RWPE1 (cell line): ENCODE results near the gene MAN1A1.

Experiments
- CTCF ChIA-PET: fragments of 350-600 bp; sonication (Branson Sonifier 250); formaldehyde crosslinking; extraction: SDS; loops from one replicate; lab custom pipeline; 2021; lab: Yijun Ruan, JAX
- POLR2A ChIA-PET: fragments of 400-600 bp; formaldehyde crosslinking; extraction: SDS; loops from one replicate; lab custom pipeline; 2020; ENCODE audit warnings: antibody characterized with exemption; ENCODE audit not compliant: low non-redundant PET; lab: Yijun Ruan, JAX
- DNase-seq: peaks from one replicate; pipeline ENCODE4 v3.0.0; 2012; ENCODE audit warnings: low spot score
- H3K27ac ChIP-seq: fragments of 450-650 bp; 2 replicates; pipeline ENCODE4 v1.5.1; 2017
- TF ChIP-seq, protein P1 (sequence below): fragments of 450-650 bp; conservative IDR thresholded peaks from 2 replicates; pipeline ENCODE4 v1.5.1; 2017; ENCODE audit warnings: low read depth, mild to moderate bottlenecking

Gene MAN1A1

DNA sequence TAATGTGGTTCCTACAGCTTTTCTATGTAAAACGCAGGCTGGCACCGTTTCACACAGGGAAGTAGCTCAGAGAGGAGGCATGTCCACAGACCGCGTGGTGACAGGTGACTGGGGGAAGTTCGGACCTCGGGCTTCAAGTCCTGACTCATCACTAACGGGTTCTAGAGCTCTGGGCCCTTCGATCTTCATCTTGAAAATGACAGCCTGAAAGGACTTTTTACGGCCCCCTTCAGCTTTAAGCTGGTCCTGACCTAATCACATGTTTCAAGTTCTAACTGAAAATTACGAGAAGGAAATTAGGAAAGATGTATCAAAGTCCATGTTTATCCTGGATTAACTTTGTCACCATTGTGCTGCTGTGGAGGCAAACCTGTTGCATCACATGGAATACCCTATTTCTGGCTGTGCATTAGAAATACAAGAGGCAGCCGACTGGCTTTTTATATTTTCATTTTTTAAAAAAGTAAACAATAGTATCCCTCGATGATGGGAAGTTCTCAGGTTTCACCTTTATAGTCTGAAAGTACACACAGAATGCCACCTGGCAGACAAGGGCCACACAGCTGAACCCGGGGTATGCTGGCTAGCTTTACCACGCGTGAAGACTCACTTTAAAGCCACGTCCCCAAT lies 2.0 kb downstream of the MAN1A1 start:
- POLR2A ChIA-PET = no interaction called here
- TF ChIP-seq, protein P1, sequence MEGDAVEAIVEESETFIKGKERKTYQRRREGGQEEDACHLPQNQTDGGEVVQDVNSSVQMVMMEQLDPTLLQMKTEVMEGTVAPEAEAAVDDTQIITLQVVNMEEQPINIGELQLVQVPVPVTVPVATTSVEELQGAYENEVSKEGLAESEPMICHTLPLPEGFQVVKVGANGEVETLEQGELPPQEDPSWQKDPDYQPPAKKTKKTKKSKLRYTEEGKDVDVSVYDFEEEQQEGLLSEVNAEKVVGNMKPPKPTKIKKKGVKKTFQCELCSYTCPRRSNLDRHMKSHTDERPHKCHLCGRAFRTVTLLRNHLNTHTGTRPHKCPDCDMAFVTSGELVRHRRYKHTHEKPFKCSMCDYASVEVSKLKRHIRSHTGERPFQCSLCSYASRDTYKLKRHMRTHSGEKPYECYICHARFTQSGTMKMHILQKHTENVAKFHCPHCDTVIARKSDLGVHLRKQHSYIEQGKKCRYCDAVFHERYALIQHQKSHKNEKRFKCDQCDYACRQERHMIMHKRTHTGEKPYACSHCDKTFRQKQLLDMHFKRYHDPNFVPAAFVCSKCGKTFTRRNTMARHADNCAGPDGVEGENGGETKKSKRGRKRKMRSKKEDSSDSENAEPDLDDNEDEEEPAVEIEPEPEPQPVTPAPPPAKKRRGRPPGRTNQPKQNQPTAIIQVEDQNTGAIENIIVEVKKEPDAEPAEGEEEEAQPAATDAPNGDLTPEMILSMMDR = no peak
- no peak overlapping the region; the same call in 1 of the 2 replicates for H3K27ac ChIP-seq
- DNase-seq = no peak
- CTCF ChIA-PET = interaction anchor here (0.6 to 2.9 kb wide), 4 partner anchors 15 to 729 kb away, joined by 3 to 10 read pairs (median 4); no protein-coding TSS in a partner anchor

DNA sequence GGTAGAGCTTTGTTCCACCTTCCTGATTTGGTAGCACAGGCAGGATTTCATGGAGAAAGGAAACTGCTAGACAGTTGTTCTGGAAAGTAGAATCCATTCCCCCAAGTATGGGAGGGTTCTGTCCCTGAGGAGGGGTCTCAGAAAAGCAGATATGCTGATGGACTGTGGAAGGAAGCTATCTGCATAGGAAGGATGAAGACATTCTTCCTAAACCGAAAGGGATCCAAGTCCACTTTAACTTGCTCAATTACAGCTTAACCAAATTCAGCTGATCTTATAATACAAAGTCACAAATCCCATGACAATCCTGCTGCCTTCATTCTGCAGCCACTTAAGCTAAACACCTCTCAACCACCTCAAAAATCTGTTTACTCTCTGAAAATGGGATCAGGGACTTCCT lies 2.6 kb downstream of the MAN1A1 start:
- ChIA-PET POLR2A (no interaction called here), CTCF (interaction anchor here (0.6 to 2.9 kb wide), 4 partner anchors 14 to 436 kb away, joined by 3 to 10 read pairs (median 6); no protein-coding TSS in a partner anchor)
- H3K27ac ChIP-seq = no peak overlapping the region
- DNase-seq = no peak
- TF ChIP-seq, protein P1 = no peak

DNA sequence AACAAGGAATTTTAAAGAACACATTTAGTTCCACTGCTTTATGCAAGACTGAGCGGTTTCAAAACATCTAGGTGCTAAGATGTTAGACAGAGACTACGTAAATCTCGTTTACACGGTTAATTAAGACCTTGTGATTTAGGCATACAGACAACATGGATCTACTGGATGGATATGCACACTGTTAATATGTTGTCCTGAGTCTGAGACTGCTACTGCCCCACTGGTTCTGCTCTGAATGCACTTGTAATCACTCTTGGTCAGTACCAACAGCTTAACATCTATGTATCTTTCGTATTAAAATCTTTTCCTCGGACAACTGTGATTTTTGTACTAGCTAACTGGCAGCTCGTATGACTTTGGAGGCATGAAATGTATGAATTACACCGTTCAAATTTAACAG lies 3.1 kb downstream of the MAN1A1 start:
- DNase-seq = no peak
- H3K27ac ChIP-seq = no peak overlapping the region
- TF ChIP-seq, protein P1 = no peak
- ChIA-PET POLR2A (no interaction called here), CTCF (interaction anchor here (0.6 to 2.9 kb wide), 3 partner anchors 13 to 437 kb away, joined by 5 to 10 read pairs (median 6); no protein-coding TSS in a partner anchor)

DNA sequence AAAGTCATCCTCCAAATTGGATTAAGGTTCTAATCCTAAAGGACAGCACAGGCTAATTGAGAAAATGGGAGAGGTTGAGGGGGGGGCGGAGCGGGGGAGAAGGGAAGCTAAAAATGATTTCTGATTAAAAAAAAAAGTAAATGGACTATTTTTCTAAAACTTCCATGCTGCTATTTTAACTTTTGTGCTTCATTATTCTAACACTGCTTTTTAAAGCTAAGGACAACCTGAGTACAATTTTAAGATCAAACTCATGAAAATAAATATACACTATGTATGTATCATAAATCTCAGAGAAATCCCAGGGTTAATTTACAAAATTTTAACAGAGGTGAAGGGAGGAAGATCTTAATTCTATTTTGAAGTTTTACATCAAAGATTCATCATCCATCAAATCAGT lies 4.4 kb downstream of the MAN1A1 start:
- ChIA-PET CTCF (no interaction called here), POLR2A (no interaction called here)
- no peak overlapping the region for H3K27ac ChIP-seq
- no peak for DNase-seq
- TF ChIP-seq, protein P1 = no peak

DNA sequence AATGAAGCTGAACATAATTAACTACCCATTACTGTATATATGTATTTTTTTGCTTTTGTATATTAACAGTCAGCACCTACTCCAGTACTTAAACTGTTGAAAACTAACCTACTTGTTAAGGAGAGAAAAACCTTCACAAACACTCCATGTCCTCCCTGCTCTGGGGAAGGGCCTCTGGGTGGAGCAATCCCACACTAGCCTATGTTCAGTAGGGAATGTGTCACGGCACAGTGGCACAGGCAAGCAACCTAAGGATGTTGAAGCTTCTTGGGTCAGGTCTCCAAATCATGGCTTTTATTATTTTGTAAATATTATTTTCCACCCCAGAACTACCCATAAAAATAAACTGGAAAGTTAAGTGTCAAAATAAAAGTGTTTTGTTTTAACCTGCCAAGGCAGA lies 5.3 kb downstream of the MAN1A1 start:
- ChIA-PET POLR2A (no interaction called here), CTCF (no interaction called here)
- no peak overlapping the region for H3K27ac ChIP-seq
- no peak for DNase-seq
- TF ChIP-seq, protein P1 = no peak

DNA sequence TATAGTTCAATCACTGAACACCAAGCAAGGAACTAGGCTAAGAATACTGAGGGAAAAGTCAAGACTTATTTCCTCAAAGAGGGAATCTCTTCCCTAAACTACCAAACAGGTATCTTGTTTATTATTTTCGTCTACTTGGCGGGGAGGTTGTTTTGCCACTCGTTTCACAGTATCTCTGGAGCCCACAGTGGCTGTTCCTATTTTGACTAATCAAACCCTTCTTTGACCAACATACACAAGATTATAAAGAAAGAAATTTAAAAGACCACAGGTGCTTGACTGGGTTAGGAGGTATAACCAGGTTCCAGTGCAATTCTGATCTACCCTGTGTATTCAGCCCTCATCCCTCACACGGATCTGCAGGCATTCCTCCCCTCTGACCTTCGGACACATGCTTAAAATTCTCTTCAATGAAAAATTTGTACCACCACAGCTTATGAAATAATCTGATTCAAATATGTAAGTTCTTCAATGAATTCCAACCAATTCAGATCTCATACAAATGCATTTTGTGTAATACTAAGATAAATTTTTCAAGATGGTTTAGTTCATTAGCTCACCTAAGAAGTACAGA lies 5.9 kb downstream of the MAN1A1 start:
- no peak overlapping the region for H3K27ac ChIP-seq
- ChIA-PET CTCF (no interaction called here), POLR2A (no interaction called here)
- no peak for DNase-seq
- TF ChIP-seq, protein P1 = no peak
